Progenitor cell of endocrine pancreas (in vitro differentiated cells): ENCODE data around the gene SEMA4D. TPM values are rescaled to one million over a fixed set of nuclear protein-coding genes. Genes with fewer than 3 reads are reported as not detected.

Experiments
- DNase-seq: peaks from one replicate; pipeline ENCODE4 v3.0.0; 2021; ENCODE audit warnings: low spot score; ENCODE audit not compliant: unreplicated experiment
- H3K27ac Mint-ChIP-seq: 2 replicates; pipeline ENCODE4 v1.8.0; 2021; ENCODE audit warnings: mild to moderate bottlenecking, moderate library complexity, mixed read lengths
- H3K27me3 Mint-ChIP-seq: 2 replicates; pipeline ENCODE4 v1.8.0; 2021; ENCODE audit warnings: mixed read lengths
- H3K36me3 Mint-ChIP-seq: 2 replicates; pipeline ENCODE4 v1.8.0; 2022; ENCODE audit warnings: mixed read lengths; ENCODE audit not compliant: insufficient read depth
- H3K4me1 Mint-ChIP-seq: 2 replicates; pipeline ENCODE4 v1.8.0; 2021; ENCODE audit warnings: low read depth, mixed read lengths
- H3K4me3 Mint-ChIP-seq: 2 replicates; pipeline ENCODE4 v1.8.0; 2021; ENCODE audit warnings: low read depth, mild to moderate bottlenecking, moderate library complexity, mixed read lengths
- H3K9me3 Mint-ChIP-seq: 2 replicates; pipeline ENCODE4 v1.8.0; 2021; ENCODE audit warnings: low read depth, mixed read lengths
- total RNA-seq: library from RNA; stranded (reverse); gene quantifications from 2 replicates; pipeline ENCODE4 v1.2.1, GENCODE V29; 2021
- TF ChIP-seq, protein P1 (sequence below): fragments of 200-600 bp; sonication (generic); IDR thresholded peaks from one replicate; pipeline ENCODE4 v1.5.0; 2021; ENCODE audit warnings: antibody characterized with exemption, mild to moderate bottlenecking; ENCODE audit not compliant: unreplicated experiment

The SEMA4D gene
- total RNA-seq, 1 donor from 2014 or later, result 63.1 TPM

DNA sequence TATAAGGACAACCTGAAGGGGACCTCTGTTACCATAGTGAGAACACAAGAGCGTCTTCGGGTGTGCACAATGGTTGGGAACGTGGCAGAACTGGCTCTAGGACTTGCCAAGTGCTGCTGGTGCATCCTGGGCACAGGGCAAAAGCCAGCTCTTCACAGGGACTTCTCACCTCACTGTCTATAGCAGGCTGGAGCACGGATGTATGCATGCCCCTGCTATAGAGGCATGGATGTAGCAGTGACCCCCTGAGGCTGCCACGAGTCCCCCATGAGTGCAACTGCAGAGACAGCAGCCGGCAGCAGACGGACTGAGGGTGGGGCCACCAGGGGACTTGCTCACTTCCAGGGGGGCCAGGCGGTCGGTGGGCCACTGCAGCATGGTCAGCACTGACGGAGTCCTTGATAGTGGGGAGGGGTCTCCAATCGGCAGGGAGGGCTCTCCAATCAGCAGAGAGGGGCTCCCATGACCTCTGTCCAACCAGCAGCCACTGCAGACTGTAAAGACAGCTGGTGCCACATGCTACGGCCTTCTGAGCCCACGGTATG, 64.9 kb downstream of the SEMA4D start:
- Mint-ChIP-seq H3K4me1 (peaks cover 5% of the 10 kb centered on the region), H3K9me3 (no peaks in the 10 kb centered on the region), H3K27me3 (no peaks in the 10 kb centered on the region), H3K36me3 (no peaks in the 10 kb centered on the region), H3K27ac (no peak overlapping the region), H3K4me3 (no peak overlapping the region)
- TF ChIP-seq, protein P1, sequence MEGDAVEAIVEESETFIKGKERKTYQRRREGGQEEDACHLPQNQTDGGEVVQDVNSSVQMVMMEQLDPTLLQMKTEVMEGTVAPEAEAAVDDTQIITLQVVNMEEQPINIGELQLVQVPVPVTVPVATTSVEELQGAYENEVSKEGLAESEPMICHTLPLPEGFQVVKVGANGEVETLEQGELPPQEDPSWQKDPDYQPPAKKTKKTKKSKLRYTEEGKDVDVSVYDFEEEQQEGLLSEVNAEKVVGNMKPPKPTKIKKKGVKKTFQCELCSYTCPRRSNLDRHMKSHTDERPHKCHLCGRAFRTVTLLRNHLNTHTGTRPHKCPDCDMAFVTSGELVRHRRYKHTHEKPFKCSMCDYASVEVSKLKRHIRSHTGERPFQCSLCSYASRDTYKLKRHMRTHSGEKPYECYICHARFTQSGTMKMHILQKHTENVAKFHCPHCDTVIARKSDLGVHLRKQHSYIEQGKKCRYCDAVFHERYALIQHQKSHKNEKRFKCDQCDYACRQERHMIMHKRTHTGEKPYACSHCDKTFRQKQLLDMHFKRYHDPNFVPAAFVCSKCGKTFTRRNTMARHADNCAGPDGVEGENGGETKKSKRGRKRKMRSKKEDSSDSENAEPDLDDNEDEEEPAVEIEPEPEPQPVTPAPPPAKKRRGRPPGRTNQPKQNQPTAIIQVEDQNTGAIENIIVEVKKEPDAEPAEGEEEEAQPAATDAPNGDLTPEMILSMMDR, result no peak
- DNase-seq, result no peak

DNA sequence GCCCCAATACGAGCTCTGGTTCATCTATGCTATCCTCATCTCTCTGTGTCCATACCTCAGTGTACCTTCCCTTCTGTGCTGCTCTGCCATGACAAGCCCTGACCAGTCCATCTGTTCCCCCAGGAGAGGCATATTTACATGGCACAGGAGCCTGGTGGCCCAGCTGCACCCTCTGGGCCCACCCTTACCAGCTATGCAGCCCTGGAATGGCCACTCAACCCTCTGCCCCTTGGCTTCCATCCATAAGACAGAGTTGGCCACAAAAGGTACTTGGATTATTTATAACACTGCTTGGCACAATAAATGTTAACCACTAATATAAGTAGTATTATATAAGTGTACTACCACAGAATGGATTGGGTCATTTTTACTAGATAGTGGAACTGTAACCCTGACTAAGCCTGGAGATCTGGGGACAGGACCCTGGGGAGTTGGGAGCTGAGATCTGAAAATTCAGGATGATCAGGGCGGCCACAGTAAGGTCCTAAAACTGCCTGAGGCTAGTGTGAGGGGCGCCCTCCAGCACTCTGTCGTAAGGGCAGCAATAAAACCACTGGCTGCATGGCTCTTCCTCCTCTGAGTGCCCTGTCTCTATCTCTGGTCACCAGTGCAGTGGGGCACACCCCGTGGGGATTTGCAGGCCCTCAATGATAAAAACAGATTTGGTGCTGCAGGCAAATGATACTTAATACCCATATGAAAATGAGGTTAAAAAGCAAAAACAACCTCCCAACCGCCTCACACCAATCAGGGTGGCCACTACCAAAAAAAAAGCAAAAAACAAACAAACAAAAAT, 65.8 kb downstream of the SEMA4D start:
- TF ChIP-seq, protein P1, result no peak
- Mint-ChIP-seq H3K27ac (no peak overlapping the region), H3K27me3 (no peaks in the 10 kb centered on the region), H3K4me3 (no peak overlapping the region), H3K36me3 (no peaks in the 10 kb centered on the region), H3K4me1 (peaks cover 5% of the 10 kb centered on the region), H3K9me3 (no peaks in the 10 kb centered on the region)
- DNase-seq, result no peak

DNA sequence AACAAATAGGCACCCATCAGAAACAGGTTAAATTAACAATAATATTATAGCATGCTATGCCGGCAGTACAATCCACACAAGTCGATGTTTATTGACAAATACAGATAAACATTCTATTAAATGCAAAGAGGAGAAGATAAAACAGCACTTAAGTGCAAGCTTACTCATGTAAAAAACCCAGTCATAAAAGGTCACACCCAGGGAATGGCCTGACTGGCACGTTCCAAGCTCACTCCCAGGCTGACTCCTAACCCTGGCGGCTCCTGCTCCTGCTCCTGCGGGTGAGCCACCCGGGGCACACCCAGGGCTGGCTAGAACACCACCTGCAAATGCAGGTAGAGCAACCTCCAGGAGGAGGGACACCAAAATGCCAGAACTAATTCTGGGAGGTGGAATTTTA, 66.9 kb downstream of the SEMA4D start:
- Mint-ChIP-seq H3K27me3 (no peaks in the 10 kb centered on the region), H3K36me3 (no peaks in the 10 kb centered on the region), H3K27ac (no peak overlapping the region), H3K4me3 (no peak overlapping the region), H3K9me3 (no peaks in the 10 kb centered on the region), H3K4me1 (peaks cover 5% of the 10 kb centered on the region)
- TF ChIP-seq, protein P1, result no peak
- no peak for DNase-seq

DNA sequence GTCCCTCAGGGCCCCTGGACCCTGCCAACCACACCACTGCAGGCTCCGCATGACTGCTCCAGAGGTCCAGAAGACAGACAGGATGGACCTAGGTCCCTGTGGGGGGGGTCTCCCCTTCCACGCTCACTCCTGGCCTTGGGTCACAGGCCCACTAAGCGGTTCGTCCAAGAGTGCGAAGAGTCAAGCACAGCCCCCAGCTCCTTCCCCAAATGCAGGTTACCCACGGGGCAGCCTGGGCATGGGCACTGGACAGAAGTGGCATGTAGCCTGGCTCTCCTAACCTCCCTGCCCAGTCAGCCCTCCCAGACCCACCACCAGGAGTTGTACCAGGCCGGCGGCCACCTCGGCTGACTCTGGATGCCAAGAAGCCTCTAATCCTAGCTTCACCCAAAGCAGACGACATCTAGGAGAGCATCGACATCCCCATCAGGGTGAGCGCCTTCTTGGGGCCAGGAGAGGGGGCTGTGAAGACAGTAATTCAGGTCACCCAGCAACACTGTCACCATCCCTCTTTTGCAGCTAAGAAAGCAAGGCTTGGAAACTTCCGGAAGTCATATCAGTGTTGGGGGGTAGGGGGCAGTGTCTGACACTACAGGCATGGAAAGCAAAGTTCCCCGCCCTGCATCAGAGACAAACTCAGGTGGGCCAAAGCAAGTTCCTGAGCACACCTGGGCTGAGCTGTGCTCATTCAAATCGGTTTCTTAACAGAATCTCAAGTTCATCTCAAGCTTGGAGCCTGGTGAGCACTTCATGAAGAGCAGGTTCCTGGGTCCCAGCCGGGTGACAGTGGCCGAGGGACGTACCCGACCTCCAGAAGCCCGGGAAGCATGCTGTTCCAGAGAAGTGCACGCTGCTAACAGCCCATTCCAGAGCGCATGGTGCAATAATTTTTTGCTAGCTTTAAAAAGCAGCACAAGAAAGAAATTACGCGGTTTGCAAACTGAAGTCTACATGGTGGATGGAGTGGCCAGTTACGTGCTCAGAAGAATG, 68.7 kb downstream of the SEMA4D start:
- TF ChIP-seq, protein P1, result peak; percentile 43
- Mint-ChIP-seq H3K27me3 (no peaks in the 10 kb centered on the region), H3K36me3 (peaks cover 3% of the 10 kb centered on the region), H3K4me3 (no peak overlapping the region), H3K4me1 (peaks cover 1% of the 10 kb centered on the region), H3K9me3 (no peaks in the 10 kb centered on the region), H3K27ac (no peak overlapping the region)
- no peak for DNase-seq

DNA sequence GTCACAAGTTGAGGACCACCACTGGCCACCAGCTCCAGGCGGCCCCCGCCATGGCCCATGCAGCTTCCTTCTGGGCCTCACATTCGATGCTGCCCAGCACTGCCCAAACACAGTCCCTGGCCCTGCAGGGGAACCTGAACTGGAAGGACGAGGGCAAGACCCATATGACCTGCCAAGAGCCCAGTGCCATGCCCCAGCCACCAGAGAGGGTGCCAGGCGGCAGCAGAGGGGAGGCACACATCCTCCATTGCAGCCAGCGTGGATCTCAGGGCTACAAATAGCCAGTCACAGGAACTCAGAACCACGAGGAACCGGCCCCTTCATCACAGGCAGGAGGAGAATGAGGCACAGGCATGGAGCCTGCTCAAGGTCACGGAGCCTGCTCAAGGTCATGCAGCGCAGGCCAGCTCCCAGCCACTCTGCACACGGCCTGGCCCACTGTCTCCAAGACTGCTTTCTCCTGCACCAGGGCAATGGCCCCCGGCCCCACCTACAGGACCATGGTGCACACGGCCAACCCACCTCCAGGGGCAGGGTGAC, 69.6 kb downstream of the SEMA4D start:
- DNase-seq, result no peak
- Mint-ChIP-seq H3K9me3 (no peaks in the 10 kb centered on the region), H3K4me1 (peaks cover 1% of the 10 kb centered on the region), H3K27me3 (no peaks in the 10 kb centered on the region), H3K27ac (no peak overlapping the region), H3K4me3 (no peak overlapping the region), H3K36me3 (peaks cover 3% of the 10 kb centered on the region)
- TF ChIP-seq, protein P1, result no peak
